ENCODE measurements around the gene RPS6KA5. TPM values are rescaled to one million over a fixed set of nuclear protein-coding genes. Genes with fewer than 3 reads are reported as not detected.

The RPS6KA5 gene
- polyA plus RNA-seq, 2 of the 4 experiments (the other 2 are of a cell fraction): 2.2 to 4.1 TPM

GRCh38 chr14:90818715-90819114, 241.7 kb downstream of the RPS6KA5 start:
- Histone ChIP-seq H3K4me3 (no peak overlapping the region), H3K4me2 (no peak overlapping the region), H3K9me3 (no peaks in the 10 kb centered on the region), H3K4me1 (0 out of 3 replicates have a peak, but pooled peaks cover 3% of the 10 kb centered on the region), H3K27ac (no peak overlapping the region)
- POLR2A ChIA-PET: no interaction called here
- FAIRE-seq: no peak
- no peak for ATAC-seq
- 44% methylated on average over 3 of the region's 3 CpGs for WGBS (ENCODE audit: missing lambda C conversion rate)
- CTCF ChIA-PET: interaction anchor here (0.6 to 1.8 kb wide), 4 partner anchors 9 to 426 kb away, joined by 3 to 5 read pairs (median 3); partner anchors contain the start of gene GPR68
- TF ChIP-seq MAZ (IDR thresholded peaks at IDR 0.05; ENCODE audit: borderline replicate concordance, low read depth, low read length): no peak
- no peak for TF ChIP-seq FOSL2 (IDR thresholded peaks at IDR 0.05)
- TF ChIP-seq FOSL2 (CRISPR knock-in tag; IDR thresholded peaks at IDR 0.05): no peak
- TF ChIP-seq POLR2AphosphoS2 (conservative IDR thresholded peaks at IDR 0.05; ENCODE audit: low read length): no peak
- TF ChIP-seq ESRRA (IDR thresholded peaks at IDR 0.05; ENCODE audit: borderline replicate concordance, low read length): no peak
- TF ChIP-seq FOSB (CRISPR knock-in tag; IDR thresholded peaks at IDR 0.05): no peak
- no peak for TF ChIP-seq NFE2L2 (conservative IDR thresholded peaks at IDR 0.05; ENCODE audit: low read length)
- TF ChIP-seq ZFP36 (IDR thresholded peaks at IDR 0.05; ENCODE audit: borderline replicate concordance, partially characterized antibody): no peak
- no peak for TF ChIP-seq HMGXB4 (CRISPR knock-in tag; IDR thresholded peaks at IDR 0.05; ENCODE audit: borderline replicate concordance)
- no peak for TF ChIP-seq CBX8 (IDR thresholded peaks at IDR 0.05)
- no peak for TF ChIP-seq KDM5A (IDR thresholded peaks at IDR 0.05)
- TF ChIP-seq SMC3 (IDR thresholded peaks at IDR 0.05): no peak
- TF ChIP-seq JUN (IDR thresholded peaks at IDR 0.05): no peak
- TF ChIP-seq CTCF (IDR thresholded peaks at IDR 0.05): no peak
- TF ChIP-seq HES2 (IDR thresholded peaks at IDR 0.05): no peak
- no peak for TF ChIP-seq ZNF302 (CRISPR knock-in tag; IDR thresholded peaks at IDR 0.05)
- no peak for TF ChIP-seq RCOR1 (IDR thresholded peaks at IDR 0.05; ENCODE audit: low read depth, low read length)
- no peak for DNase-seq (ENCODE audit: low read depth in 1 of 2, low spot score in 1 of 2)

- 0 out of 3 replicates have a peak, but pooled peaks cover 3% of the 10 kb centered on the region for H3K4me1 ChIP-seq
- 27% methylated on average over 10 of the region's 16 CpGs for WGBS (ENCODE audit: missing lambda C conversion rate)
- FAIRE-seq (no peak), DNase-seq (ENCODE audit: low read depth in 1 of 2, low spot score in 1 of 2) (no peak), ATAC-seq (peak in 1 of 2 experiments; percentile 24; a peak in 3 of 6 replicates)
- peak overlapping the region; percentile 51 to 94; a peak in 5 of 6 replicates for H3K27ac ChIP-seq
- H3K9me3 ChIP-seq: no peaks in the 10 kb centered on the region
- CTCF ChIA-PET: interaction anchor here (0.6 to 1.9 kb wide), 5 partner anchors 8 to 58 kb away, joined by 3 to 12 read pairs (median 7); no protein-coding TSS in a partner anchor
- TF ChIP-seq SMC3 (IDR thresholded peaks at IDR 0.05) (0 out of 3 replicates have a peak, but pooled peaks have one; percentile 4), FOSL2 (IDR thresholded peaks at IDR 0.05) (no peak), FOSL2 (CRISPR knock-in tag; IDR thresholded peaks at IDR 0.05) (no peak)
- H3K4me3 ChIP-seq: peak overlapping the region; percentile 90
- H3K4me2 ChIP-seq: peak overlapping the region; percentile 96
- POLR2A ChIA-PET: interaction anchor here (0.5 to 1.7 kb wide), 2 partner anchors 420 to 506 kb away, joined by 6 to 7 read pairs; partner anchors contain the start of gene CALM1
These were observed 243.6 kb downstream of the RPS6KA5 start for GRCh38 chr14:90816681-90817436.
